SK-N-MC (cell line): ENCODE data around the gene CENATAC.

Experiments used
- EZH2 ChIP-seq: fragments of 200-600 bp; sonication (generic); IDR thresholded peaks from one replicate; pipeline ENCODE4 v1.6.1; 2017; ENCODE audit warnings: antibody characterized with exemption
- FOXP2 ChIP-seq: optimal IDR thresholded peaks from 2 replicates; pipeline ENCODE3; 2011; ENCODE audit warnings: mild to moderate bottlenecking, moderate library complexity; ENCODE audit not compliant: insufficient read depth; ENCODE audit errors: extremely low read length, control extremely low read depth
- POLR2AphosphoS5 ChIP-seq: IDR thresholded peaks from 2 replicates; pipeline ENCODE4 v1.6.1; 2012; ENCODE audit warnings: mild to moderate bottlenecking, low read depth, low read length, borderline replicate concordance

DNA sequence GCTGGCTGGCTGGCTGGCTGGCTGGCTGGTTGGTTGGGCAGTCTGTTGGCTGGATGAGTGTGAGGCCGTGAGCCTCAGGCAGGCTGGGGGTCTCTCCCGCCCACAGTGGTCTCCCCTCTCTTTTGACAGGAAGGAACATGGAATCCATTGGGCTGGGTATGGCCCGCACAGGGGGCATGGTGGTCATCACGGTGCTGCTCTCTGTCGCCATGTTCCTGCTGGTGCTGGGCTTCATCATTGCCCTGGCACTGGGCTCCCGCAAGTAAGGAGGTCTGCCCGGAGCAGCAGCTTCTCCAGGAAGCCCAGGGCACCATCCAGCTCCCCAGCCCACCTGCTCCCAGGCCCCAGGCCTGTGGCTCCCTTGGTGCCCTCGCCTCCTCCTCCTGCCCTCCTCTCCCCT lies 40.0 kb upstream of the CENATAC start:
- TF ChIP-seq POLR2AphosphoS5 (no peak), EZH2 (no peak), FOXP2 (no peak)
